Transverse colon (tissue), 4 donors: ENCODE data around the gene PARD6B.

Experiments used
- CTCF ChIP-seq, 5 experiments: fragments of 200-600 bp in 3 of 5; fragments of 450-650 bp in 2 of 5; sonication (generic) in 3 of 5; IDR thresholded peaks; 1 replicate in 2 of 5; 2 replicates in 3 of 5; pipeline ENCODE4 v1.5.1; 2016 to 2017; ENCODE audit warnings: antibody characterized with exemption in 5 of 5, inconsistent platforms in 3 of 5, mild to moderate bottlenecking in 2 of 5, moderate library complexity in 1 of 5
- EP300 ChIP-seq: sonication (generic); formaldehyde crosslinking; IDR thresholded peaks from one replicate; pipeline ENCODE4 v1.6.1; 2017; ENCODE audit warnings: antibody characterized with exemption, low read depth
- POLR2A ChIP-seq: fragments of 450-650 bp; IDR thresholded peaks from one replicate; pipeline ENCODE4 v1.6.1; 2016; ENCODE audit warnings: antibody characterized with exemption, mild to moderate bottlenecking, moderate library complexity
- POLR2AphosphoS5 ChIP-seq, 3 donors: sonication (generic); formaldehyde crosslinking; IDR thresholded peaks; one replicate each; pipeline ENCODE4 v1.6.1; 2016; ENCODE audit warnings: antibody characterized with exemption in 3 of 3

GRCh38 chr20:50691573-50692551, 39.5 kb upstream of the PARD6B start:
- no peak for TF ChIP-seq CTCF (IDR thresholded peaks at IDR 0.05)
- TF ChIP-seq POLR2AphosphoS5 (IDR thresholded peaks at IDR 0.05), result no peak
- no peak for TF ChIP-seq EP300
- no peak for TF ChIP-seq POLR2A
